Left lobe of liver (tissue), 2 donors: Measurements from ENCODE around the gene POTEG. TPM values are rescaled to one million over a fixed set of nuclear protein-coding genes. Genes with fewer than 3 reads are reported as not detected.
"Not testable (repeated sequence)": the region's sequence is repeated elsewhere in the genome, so short reads cannot be mapped to it uniquely, and the experiment has no call there.

Experiments used
- ATAC-seq: fragments of 200-7000 bp; cut with Tn5 transposase; one replicate; pipeline ENCODE4 v1.9.1; 2020; ENCODE audit warnings: mild to moderate bottlenecking, moderate library complexity
- DNase-seq: peaks from one replicate; pipeline ENCODE4 v3.0.0-alpha.2; 2020; ENCODE audit warnings: low spot score
- total RNA-seq: library from RNA; stranded (reverse); gene quantifications from one replicate; pipeline ENCODE4 v1.2.1, GENCODE V29; 2021
- donor health status: DM: no; HTN: no; CAD: no; lungs with moderate emphysema.
- donor health status: DM: no; HTN: yes; CAD: no.

POTEG gene
- total RNA-seq: not detected

DNA sequence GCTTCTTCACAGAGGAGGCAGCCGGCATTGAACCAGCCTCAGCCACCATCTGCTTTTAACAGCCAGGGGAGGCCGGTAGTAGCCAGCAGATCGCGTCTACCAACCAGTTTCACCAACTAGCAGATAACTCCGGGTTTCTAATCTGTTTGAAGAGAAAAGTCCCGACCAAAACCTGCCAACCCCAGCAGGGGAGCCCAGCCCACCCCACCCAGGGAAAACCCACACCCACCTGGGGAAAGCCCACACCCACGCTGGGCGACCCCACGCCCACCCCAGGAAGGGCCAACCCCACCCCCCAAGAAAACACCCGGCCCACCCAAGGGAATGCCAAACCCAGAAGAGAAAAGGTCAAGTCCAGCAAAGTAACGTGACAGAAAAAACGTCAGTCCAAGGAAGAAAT lies at the start of gene POTEG:
Gene POTEG, minus strand, starts transcription at position 101 of the 400 bp plus-strand sequence. Its CDS starts 52 bp downstream, at position 49.
- not testable (repeated sequence) for DNase-seq, ATAC-seq

DNA sequence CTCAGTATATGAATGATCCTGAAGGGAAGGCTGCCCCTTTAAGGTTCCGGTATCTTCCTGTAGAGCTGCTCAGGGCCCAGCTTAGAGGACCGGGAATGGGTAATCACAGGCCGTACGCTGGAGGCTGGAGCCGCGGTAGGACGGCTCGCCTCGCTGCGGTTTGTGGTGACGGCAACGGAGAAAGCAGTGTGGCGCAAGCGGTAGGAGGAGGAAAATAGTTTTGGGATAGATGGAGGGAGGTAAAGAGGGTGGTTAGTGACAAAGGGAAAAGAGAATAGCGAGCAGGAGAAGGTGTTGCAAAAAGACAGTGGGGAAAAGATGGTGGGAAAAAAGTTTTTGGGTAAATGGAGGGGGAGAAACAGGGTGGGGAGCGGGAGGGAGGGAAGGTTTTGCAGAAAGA lies 48.0 kb upstream of the POTEG start:
- DNase-seq, ATAC-seq: not testable (repeated sequence)

DNA sequence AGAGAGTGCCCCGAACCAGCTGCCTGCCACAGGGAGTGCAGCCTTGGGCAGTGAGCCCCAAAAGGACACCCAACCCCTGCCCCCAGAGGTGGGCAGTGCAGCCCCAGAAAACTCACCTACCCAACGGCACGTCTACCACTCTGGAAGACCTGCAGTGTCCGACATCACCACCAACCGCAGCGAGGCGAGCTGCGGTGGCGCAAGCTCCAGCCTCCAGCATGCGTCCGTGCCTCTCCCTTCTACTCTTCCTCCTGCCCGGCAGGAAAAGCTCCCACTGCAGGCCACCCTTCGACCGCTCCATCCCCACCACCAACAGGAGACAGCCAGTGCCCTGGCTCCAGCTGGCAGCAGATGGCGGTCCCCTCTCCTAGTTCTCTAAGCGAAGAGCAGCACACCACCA lies 47.3 kb upstream of the POTEG start:
- ATAC-seq, DNase-seq: not testable (repeated sequence)

DNA sequence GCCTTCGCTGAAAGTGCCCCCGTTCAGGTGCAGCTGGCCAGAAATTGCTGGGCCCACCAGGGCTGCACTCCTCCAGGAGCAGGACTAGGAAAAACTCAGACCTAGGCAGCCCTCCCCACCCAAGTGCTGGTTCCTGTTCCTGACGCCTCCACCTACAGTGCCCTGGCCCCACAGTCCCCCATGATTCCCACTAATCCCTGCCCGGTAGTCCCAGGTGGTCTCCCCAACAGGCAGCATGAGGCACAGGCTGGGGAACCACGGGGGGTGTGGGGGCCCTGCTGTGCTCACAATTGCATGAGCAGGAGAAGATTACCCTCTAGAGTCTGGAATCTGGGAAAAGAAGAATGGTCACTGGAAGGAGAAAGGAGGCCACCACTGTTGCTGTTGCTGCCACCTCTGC lies 46.4 kb upstream of the POTEG start:
- not testable (repeated sequence) for DNase-seq, ATAC-seq

DNA sequence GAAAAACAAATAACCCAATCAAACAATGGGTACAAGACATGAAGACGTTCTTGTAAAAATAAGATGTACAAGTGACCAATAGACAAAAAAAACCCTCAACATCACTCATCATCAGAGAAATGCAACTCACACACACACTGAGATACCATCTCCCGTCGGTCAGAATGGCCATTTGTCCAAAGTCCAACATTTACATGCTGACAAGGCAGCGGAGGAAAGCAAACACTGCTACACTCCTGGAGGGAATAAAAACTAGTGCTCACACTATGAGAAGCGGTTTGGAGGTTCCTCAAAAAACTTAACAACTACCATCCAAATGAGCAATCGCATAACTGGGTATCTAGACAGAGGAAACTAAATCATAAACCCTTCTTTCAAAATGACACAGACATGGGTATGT lies 11.6 kb upstream of the POTEG start:
- not testable (repeated sequence) for ATAC-seq, DNase-seq

DNA sequence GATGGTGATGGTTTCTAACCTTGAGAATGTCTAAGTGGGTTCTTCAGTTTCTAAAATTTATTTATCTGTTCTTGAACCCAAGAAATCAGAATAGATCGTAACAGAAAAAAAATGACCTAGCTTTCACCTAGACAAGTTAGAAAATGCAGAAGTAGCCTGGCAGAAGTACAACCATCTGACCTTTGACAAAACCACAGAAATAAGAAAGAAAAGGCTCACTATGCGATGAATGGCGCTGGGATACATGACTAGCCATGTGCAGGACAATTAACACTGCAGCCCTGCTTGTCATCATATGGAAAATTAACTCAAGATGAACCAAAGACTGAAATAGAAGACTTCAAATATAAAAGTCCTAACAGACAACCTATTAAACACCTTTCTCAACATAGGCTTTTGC lies 5.7 kb upstream of the POTEG start:
- ATAC-seq, DNase-seq: not testable (repeated sequence)

DNA sequence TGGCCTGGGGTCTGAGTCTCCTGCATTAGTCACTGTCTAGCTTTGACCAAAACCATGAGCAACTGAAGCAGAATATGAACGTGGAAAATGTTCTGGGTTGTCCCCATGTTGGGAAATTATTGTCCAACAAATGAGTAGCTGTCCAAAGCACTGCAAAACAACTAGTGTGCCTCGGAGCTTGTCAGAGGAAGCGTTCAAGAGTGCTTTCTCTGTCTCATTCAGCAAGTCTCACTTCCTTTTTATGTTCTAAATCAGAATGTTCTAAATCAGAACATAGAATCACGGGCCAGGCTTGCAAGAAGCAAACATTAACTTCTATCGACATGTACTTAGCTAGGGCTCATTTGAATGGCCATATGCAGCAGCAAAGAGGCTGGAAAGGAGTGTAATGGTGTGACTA lies 5.1 kb upstream of the POTEG start:
- not testable (repeated sequence) for ATAC-seq, DNase-seq

DNA sequence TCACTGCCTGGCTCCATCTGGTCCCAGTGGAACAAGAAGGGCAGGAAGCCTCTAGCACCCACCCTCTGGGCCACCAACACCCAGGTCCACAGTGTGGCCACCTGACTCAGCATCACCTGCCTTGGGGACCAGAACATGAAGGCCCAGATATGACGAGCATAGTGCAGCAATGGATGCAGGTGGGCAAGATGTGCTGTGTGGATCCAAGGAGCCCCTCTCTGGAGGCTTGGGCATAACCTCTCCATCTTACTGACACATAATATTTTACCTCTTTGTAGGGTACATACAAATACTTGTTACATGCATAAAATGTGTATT lies 2.9 kb upstream of the POTEG start:
- not testable (repeated sequence) for ATAC-seq, DNase-seq

DNA sequence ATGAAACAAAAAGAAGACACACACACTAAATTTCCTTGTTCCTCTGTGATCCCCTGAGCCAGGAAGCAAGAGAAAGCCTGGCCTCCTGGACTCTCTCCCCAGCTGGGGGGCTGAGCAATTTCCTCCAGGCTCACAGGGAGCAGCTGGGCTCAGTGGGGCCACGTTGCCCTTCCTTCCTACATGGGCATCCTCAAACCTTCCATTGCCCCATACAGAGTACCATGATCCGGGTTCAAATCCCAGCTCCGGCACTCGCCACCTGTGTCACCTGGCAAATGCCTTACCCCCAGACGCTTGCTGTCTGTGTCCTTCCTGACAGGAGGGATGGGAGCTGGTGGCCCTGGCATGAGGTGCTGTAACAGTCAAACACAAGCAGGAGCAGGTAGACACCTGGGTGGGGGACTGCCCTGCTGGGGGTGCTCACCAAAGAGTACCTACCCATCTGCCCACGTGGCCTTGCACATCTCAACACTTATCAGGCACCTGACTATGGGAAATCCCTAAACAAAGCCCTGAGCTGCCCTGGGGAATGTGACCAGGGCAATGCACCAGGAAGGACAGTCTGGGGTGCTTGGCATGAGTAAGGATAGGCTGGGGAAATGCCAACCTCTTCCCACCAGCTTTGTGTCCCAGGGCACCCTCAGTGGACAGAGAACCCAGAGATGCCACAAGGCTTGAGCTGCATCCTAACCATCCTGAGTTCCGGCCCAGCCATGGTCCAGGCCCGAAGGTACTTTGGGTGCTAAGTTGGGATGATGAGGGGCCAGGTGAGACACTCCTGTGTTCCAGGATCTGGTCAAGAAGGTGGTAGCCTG lies 2.4 kb upstream of the POTEG start:
- ATAC-seq: peak; percentile 18

DNA sequence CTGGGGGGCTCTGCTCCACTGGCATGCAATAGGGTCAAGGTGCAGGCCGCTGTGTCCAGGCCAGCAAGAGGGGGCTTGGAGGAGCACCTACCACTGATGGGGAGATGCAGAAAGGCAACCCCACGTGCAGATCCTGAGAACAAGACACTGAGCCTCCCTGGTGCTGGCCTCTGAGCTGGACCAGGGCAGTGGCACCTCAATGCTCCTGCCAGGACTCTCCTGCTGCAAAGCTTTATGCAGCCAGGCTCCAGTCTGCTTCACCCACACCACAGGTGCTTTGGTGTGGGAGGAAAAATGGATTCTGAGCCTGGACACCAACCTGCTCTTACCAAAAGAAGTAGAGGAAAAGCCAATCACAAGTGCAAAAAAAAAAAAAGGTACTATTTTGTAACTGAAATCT lies 1.7 kb upstream of the POTEG start:
- not testable (repeated sequence) for DNase-seq, ATAC-seq

More for the DNA sequence above, 2.4 kb upstream of the POTEG start:
- DNase-seq: not testable (repeated sequence)

DNA sequence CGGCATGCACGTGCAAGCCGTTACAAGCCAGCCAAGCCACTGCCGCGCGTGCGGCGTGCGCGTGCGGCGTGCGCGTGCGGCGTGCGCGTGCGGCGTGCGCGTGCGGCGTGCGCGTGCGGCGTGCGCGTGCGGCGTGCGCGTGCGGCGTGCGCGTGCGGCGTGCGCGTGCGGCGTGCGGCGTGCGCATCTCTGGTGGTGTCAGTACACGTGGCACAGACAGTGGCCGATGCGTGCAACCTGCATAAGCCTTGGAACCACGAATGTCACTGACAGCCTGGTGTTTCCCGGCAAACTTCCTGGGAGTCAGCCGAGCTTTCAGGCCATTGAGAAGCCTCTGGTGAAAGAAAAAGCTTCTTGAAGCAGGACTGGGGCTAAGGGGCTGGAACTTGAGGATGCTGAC lies 750 bp upstream of the POTEG start:
- not testable (repeated sequence) for DNase-seq, ATAC-seq

DNA sequence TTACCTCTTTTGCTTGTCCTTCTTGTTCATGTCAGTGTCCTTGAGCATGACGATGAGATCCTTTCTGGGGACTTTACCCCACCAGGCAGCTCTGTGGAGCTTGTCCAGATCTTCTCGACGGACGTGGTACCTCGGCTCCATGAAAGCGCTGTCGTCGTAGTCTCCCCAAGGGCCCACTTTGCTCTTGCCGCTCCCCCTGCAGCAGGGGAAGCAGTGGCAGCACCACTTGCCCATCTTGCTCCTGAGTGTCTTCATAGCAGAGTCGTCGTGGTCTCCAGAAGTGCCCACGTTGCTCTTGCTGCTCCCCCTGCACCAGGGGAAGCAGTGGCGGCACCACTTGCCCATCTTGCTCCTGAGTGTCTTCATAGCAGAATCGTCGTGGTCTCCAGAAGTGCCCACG lies 376 bp downstream of the POTEG start:
- not testable (repeated sequence) for ATAC-seq, DNase-seq

DNA sequence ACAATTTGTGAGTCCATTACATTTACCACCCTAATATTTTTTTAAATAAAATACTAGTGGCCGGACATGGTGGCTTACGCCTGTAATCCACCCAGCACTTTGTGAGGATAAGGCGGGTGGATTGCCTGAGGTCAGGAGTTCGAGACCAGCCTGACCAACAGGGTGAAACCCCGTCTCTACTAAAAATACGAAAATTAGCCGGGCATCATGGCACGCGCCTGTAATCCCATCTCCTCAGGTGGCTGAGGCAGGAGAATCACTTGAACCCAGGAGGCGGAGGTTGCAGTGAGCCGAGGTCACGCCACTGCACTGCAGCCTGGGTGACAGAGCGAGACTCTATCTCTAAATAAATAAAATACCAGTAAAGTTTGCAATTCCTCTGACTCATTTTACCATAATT lies 25.6 kb downstream of the POTEG start:
- DNase-seq, ATAC-seq: not testable (repeated sequence)

DNA sequence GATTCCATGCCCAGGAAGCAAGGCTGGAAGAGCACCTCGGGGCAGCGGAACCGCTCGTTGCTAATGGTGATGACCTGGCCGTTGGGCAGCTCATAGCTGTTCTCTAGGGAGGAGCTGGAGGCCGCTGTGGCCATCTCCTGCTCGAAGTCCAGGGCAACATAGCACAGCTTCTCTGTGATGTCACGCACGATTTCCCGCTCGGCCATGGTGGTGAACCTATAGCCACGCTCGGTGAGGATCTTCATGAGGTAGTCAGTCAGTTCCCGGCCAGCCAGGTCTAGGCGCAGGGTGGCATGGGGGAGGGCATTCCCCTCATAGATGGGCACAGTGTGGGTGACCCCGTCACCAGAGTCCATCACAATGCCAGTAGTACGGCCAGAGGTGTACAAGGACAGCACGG lies 32.0 kb downstream of the POTEG start:
- ATAC-seq: not testable (repeated sequence)

DNA sequence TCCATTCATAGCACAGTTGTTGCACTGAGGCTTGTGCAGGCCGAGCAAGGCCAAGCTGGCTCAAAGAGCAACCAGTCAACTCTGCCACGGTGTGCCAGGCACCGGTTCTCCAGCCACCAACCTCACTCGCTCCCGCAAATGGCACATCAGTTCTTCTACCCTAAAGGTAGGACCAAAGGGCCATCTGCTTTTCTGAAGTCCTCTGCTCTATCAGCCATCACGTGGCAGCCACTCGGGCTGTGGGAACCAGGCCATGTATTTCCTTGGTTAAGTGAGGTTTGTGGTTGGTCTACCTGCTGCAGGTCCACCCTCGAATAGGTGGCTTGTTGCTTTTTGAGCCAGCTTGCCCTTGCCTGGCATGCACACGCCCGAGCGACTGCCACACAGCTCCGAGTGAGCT lies 39.4 kb downstream of the POTEG start:
- not testable (repeated sequence) for ATAC-seq, DNase-seq

More for the DNA sequence above, 32.0 kb downstream of the POTEG start:
- DNase-seq: not testable (repeated sequence)

DNA sequence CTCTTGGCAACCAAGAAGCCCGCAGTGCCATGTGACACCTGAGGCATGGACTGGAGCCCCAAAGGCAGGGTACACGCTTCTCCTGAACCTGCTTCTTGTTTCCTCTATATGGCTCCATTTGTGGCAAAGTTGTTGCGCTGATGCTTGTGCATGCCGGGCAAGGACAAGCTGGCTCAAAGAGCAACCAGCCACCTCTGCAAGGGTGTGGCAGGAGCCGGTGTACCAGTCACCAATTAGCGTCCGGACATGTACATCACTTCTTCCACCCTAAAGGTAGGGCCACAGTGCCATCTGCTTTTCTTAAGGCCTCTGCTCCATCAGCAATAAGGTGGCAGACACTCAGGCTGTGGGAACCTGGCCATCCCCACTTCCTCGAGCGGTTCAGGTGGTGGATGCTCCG lies 43.9 kb downstream of the POTEG start:
- not testable (repeated sequence) for ATAC-seq
- DNase-seq: peak; percentile 45

DNA sequence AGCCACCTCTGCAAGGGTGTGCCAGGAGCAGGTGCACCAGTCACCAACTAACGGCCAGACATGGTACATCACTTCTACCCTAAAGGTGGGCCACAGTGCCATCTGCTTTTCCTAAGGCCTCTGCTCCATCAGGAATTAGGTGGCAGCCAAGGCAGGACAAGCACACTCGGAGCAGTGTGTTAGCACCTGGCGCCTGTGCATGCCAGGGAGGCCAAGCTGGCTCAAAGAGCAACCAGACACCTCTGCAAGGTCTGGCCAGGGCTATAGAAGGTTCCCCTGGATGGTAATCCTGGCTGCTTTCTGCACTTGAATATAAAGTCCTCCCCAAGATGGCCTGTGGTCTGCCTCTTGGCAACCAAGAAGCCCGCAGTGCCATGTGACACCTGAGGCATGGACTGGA lies 45.4 kb downstream of the POTEG start:
- DNase-seq, ATAC-seq: not testable (repeated sequence)

DNA sequence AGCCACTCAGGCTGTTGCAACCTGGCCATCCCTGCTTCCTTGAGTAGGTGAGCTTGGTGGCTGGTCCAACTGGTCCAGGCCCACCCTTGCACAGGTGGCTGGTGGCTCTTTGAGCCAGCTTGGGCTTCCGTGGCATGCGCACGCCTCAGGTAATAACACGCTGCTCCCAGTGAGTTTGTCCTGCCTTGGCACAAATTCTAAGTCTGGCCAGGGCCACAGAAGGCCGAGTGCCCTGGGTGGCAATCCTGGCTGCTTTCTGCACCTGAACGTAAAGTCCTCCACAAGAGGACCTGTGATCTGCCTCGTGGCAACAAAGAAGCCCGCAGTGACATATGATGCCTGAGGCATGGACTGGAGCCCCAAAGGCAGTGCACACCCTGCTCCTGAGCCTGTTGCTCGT lies 47.1 kb downstream of the POTEG start:
- not testable (repeated sequence) for DNase-seq, ATAC-seq

DNA sequence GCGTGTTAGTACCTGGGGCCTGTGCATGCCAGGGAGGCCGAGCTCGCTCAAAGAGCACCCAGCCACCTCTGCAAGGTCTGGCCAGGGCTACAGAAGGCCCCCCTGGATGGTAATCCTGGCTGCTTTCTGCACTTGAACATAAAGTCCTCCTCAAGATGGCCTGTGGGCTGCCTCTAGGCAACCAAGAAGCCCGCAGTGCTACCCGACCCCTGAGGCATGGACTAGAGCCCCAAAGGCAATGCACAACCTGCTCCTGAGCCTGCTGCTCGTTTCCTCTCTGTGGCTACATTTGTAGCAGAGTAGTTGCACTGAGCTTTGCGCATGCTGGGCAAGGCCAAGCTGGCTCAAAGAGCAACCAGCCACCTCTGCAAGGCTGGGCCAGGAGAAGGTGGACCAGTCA lies 47.8 kb downstream of the POTEG start:
- DNase-seq, ATAC-seq: not testable (repeated sequence)

DNA sequence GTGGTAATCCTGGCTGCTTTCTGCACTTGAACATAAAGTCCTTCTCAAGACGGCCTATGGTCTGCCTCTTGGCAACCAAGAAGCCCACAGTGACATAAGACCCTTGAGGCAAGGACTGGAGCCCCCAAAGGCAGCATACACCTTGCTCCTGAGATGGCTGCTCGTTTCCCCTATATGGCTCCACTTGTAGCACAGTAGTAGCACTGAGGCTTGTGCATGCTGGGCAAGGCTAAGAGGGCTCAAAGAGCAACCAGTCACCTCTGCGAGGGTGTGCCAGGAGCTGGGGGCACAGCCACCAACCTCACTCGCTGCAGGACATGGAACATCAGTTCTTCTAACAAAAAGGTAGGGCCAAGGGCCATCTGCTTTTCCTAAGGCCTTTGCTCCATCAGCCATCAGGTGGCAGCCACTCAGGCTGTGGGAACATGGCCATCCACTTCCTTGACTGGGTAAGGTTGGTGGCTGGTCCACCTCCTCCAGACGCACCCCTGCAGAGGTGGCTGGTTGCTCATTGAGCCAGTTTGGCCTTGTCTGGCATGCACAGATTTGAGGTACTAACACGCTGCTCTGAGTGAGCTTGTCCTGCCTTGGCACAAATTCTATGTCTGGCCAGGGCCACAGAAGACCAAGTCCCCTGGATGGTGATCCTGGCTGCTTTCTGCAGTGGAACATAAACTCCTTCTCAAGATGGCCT lies 49.9 kb downstream of the POTEG start:
- DNase-seq, ATAC-seq: not testable (repeated sequence)

DNA sequence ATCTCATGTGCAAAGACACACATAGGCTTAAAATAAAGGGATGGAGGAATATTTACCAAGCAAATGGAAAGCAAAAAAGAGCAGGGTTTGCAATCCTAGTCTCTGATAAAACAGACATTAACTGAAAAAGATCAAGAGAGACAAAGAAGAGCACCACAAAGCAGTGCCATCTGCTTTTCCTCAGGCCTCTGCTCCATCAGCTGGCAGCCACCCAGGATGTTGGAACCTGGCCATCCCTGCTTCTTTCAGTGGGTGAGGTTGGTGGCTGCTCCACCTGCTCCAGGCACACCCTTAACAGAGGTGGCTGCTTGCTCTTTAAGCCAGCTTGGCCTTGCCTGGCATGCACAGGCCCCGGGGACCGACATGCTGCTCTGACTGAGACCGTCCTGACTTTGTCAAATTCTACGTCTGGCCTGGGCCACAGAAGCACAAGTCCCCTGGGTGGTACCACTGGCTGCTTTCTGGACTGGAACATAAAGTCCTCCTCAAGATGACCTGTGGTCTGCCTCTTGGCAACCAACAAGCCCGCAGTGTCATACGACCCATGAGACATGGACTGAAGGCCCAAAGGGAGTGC lies 51.0 kb downstream of the POTEG start:
- DNase-seq, ATAC-seq: not testable (repeated sequence)
